ENCODE results near the gene PDLIM3.

PDLIM3 gene

DNA sequence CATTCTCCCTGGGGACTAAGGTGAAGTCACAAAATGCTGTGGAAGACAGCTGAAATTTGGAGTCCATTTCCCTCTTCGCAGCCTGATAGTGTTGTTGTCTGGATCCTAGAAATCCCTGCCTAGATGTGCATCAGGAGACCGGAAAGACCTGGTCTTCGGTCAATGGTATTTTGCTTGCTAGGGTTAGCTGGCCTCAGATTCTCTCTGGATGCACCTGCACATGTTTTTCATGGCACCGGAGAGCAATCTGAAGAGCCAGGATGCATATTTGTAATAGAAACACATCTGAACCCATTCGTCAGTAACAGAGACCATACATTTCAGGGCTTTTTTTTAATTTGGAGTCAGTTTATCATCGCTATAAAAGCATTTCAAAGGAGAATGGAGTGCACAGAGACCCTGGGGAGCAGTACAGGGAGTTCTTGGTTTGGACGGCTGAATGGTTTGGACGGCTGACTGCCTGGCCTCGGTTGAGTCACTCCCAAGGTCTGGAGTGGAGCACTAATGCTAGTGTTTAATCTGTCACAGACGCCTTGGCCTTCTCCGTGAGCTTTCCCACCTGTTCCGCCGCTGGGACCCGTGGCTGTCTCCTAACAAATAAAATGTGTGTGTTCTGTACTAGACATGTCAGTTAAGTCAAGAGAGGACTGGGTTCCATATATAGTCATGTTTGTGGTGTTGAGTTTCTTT is 7.5 kb upstream of the PDLIM3 start:
- H3K4me3 ChIP-seq (replicated peaks in 1 of 2; ENCODE audit: low read depth in 2 of 2, low read length in 2 of 2), result no peak overlapping the region
- TF ChIP-seq CTCF (IDR thresholded peaks at IDR 0.05; ENCODE audit: low read depth, low read length), result no peak
- DNase-seq (ENCODE audit: low read depth in 2 of 2), result peak; percentile 64 to 79

GRCh38 chr4:185541251-185541727 is 6.0 kb upstream of the PDLIM3 start:
- DNase-seq (ENCODE audit: low read depth in 2 of 2), result peak; percentile 62 to 96
- no peak for TF ChIP-seq CTCF (IDR thresholded peaks at IDR 0.05; ENCODE audit: low read depth, low read length)
- no peak overlapping the region for H3K4me3 ChIP-seq (replicated peaks in 1 of 2; ENCODE audit: low read depth in 2 of 2, low read length in 2 of 2)

DNA sequence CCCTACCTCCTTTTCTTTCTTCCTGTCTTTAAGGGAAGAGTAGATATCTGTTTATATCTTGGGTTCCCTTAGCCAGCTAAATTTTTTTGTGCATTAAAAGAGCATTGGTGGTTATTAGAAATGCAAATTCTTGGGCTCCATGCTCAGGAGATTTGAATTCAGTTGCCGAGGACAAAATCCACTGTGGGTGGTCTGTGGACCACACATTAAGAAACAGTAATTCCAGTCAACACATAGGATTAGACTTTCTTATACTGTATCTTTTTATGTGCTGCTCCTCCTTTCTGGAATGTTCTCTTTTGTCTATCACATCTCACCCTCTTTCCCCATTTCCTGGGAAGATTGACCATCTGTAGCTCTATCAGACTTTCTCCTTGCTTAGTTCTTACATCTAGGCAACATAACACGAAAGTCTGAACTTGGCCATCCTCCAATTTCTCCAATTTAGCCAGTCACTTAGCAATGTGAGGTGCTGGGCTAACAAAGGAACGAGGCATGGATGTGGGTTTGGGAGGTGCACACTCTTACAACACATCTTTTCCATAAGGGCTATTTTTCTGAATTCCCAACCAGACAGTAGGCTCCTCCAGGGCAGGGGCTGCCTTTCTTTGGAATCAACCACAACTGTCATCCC is 5.3 kb upstream of the PDLIM3 start:
- no peak for TF ChIP-seq CTCF (IDR thresholded peaks at IDR 0.05; ENCODE audit: low read depth, low read length)
- peak in 1 of 2 donors; percentile 66 for DNase-seq (ENCODE audit: low read depth in 2 of 2)
- H3K4me3 ChIP-seq (replicated peaks in 1 of 2; ENCODE audit: low read depth in 2 of 2, low read length in 2 of 2), result no peak overlapping the region

DNA sequence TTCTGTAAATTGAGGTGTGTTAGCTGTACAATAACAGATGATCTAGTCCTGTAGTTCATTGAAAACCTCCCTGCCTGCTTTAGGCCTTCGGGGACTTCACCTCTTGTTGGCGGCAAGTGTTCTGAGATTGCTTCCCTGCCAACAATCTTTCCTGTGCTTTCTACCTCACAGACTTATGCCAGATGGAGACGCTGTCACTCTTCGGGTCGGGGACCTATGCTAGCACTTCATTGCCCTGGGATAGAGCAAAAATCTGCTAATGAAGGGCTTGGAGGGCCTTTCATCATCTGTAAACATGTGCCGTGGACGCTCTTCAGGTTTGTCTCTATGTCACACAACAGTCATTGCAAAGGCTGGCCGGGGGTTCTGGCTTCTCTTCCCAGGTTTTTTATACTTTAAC is 4.7 kb upstream of the PDLIM3 start:
- H3K4me3 ChIP-seq (replicated peaks in 1 of 2; ENCODE audit: low read depth in 2 of 2, low read length in 2 of 2), result no peak overlapping the region
- no peak for TF ChIP-seq CTCF (IDR thresholded peaks at IDR 0.05; ENCODE audit: low read depth, low read length)
- DNase-seq (ENCODE audit: low read depth in 2 of 2), result no peak

DNA sequence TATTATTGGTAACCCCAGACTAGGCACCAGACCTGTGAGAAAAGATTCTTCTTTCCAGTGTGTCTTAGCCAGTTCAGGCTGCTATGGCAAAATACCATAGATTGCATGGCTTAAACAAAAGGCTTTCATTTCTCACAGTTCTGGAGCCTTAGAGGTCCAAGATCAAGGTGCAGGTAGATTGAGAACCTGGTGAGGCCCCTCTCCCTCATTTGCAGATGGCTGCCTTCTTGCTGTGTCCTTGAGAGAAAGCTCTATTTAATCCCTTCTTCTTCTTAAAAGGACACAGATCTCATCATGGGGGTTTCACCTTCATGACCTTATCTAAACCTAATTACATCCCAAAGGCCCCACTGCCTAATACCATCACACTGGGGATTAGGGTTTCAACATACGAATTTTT is 3.5 kb upstream of the PDLIM3 start:
- DNase-seq (ENCODE audit: low read depth in 2 of 2), result no peak
- no peak for TF ChIP-seq CTCF (IDR thresholded peaks at IDR 0.05; ENCODE audit: low read depth, low read length)
- no peak overlapping the region for H3K4me3 ChIP-seq (replicated peaks in 1 of 2; ENCODE audit: low read depth in 2 of 2, low read length in 2 of 2)

DNA sequence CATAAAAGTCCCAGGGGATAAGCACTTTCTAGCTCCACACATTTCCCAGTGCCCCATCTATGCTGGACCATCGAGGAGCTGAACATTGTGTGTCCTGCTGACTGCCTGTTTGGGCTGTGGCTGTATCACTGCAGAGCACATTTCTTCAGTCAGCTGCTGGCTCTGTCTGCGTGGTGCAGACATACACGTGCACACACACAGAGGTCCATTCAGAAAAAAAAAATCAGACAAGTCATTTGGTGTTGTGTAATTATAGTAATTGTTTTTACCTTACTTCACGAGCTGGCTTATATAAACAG is 1.1 kb upstream of the PDLIM3 start:
- H3K4me3 ChIP-seq (replicated peaks in 1 of 2; ENCODE audit: low read depth in 2 of 2, low read length in 2 of 2), result peak overlapping the region in 1 of 2 donors; percentile 8
- peak; percentile 63 to 81 for DNase-seq (ENCODE audit: low read depth in 2 of 2)
- no peak for TF ChIP-seq CTCF (IDR thresholded peaks at IDR 0.05; ENCODE audit: low read depth, low read length)
